CD4-positive, alpha-beta T cell treated with Interleukin-6 at 100 ng/mL for 8 hours (primary cell): ENCODE data around the gene AXIN1.
"Not testable (repeated sequence)": the region's sequence is repeated elsewhere in the genome, so short reads cannot be mapped to it uniquely, and the experiment has no call there.

Experiments used
- DNase-seq: peaks from one replicate; pipeline ENCODE4 v3.0.0-alpha.2; 2020; ENCODE audit warnings: mixed read lengths, low spot score

The AXIN1 gene

GRCh38 chr16:352547-353403, at the start of gene AXIN1:
TSS of gene AXIN1 (minus strand) at chr16:352723. CDS start at chr16:347025, 5,698 bp downstream.
- peak; percentile 100 for DNase-seq

DNA sequence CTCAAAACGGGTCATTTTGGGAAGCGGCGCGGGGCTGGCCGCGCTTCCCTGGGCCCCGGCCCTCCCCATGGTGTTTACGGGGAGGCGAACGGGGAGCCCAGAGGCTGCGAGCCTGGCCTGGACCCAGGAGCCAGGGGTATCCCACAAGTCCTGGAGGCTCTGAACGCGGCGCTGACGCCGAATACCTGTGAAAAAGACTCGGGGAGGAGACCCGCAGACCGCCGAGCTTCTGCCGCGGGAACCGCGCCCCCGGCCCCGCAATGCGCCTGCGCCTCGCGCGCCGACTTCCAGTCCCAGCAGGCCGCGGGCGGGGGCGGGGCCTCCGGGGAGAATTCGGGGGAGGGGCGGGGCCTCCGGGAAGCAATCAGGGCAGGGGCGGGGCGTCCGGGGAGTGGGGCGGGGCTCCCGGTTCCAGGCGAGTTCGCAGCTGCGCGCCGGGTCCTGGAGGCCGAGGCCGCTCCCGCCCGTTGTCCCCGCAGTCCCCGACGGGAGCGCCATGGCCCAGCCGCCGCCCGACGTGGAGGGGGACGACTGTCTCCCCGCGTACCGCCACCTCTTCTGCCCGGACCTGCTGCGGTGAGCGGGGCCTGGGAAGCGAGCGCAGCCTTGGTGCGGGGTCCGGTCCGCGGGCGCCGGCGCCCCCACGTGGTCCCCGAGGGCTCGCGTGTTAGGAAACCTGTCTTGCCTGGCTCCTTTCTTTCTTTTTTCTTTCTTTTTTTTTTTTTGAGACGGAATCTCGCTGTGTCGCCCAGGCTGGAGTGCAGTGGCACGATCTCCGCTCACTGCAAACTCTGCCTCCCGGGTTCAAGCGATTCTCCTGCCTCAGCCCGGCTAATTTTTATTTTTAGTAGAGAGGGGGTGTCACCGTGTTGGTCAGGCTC, 49.2 kb upstream of the AXIN1 start, which contains the start of gene DECR2:
Gene DECR2, plus strand, starts transcription at position 418 of the 881 bp plus-strand sequence. Its CDS starts 79 bp downstream, at position 497.
- DNase-seq: peak; percentile 97

DNA sequence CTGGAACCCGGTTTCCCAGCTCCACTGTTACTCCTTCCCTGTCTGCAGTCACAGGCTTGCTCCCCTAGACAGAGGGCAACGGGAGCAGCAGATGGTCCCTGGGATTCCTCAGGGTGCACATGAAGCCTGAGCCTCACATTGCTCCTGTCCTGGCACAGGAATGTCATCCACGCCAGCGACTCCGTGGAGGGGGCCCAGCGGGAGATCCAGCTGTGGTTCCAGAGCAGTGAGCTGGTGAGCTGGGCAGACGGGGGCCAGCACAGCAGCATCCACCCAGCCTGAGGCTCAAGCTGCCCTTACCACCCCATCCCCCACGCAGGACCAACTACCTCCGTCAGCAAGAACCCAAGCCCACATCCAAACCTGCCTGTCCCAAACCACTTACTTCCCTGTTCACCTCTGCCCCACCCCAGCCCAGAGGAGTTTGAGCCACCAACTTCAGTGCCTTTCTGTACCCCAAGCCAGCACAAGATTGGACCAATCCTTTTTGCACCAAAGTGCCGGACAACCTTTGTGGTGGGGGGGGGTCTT, 47.6 kb upstream of the AXIN1 start:
- DNase-seq: no peak

DNA sequence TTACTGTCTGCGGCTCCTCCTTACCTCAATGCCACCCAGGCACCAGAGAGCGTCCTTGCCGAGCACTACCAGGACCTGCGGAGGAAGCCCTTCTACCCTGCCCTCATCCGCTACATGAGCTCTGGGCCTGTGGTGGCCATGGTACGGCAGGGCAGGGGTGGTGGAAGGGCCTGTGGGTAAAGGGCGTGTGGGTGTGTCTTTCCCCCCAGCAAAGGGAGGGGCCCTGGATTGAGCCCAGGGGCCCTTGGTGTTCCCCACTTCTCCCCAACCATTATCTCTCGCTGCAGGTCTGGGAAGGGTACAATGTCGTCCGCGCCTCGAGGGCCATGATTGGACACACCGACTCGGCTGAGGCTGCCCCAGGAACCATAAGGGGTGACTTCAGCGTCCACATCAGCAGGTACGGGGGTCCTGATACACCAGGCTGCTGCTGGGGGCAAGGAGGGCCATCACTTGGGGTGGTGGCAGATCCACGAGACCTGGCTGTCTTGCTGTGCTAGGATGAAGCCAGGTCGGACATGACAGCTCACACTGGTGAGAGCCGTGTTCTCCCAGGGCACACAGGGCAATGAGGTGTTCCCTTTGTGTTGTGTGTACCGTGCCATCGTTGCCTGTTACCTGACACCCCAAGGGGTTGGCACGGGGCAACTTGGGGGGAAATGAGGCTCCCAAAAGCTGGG, 47.0 kb upstream of the AXIN1 start:
- no peak for DNase-seq

- DNase-seq: no peak
Observed at GRCh38 chr16:398561-399339, 46.2 kb upstream of the AXIN1 start.

DNA sequence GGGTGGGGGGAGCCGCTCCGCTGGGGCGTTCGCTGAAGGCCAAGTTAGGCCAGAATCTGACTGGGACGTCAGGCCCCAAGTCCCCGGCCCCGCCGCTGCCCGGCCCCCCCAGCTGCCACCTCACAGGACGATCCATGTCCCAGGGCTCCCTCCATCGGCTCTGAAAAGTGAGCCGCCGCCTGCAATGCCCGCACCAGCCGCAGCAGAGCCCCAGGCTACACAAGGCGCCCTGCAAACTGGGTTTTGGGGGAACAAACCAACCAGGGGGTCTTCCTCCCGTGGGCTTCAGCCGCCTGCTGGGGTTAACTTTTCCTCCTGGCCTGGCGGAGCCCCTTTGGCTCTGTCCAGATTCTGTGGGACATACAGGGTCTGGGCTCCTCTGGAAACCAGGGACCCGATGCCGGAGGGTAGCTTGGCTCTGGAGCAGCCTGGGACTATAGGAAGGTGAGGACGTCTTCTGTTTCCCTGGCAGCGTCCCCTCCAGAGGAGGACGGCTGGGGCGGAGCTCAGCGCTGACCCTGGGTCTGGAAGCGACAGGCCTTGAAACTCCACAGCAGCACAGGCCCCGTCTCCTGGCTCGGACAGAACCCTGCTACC, 45.3 kb upstream of the AXIN1 start:
- no peak for DNase-seq

DNA sequence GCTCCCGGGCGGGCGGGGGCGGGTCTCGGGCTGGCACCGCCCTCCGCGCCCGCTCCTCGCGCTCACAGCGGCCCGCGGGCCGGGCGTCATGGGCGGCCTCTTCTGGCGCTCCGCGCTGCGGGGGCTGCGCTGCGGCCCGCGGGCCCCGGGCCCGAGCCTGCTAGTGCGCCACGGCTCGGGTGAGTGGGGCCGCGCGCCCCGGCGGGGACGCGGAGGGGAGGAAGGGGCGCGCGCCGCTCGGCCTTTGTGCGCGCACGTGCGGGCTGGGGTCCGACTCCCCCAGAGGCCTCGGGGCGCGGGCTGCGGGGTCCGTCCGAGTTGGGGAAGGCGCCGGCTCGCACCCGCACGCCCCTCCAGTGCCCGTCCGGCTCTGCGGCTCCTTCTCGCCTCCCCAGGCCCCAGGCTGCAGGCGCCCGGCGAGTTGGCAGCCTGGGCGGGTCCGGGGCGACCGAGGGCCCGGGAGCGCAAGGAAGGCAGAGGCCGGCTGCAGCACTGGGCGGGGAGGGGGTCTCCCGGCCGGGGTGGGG, 44.7 kb upstream of the AXIN1 start, which contains the start of gene NME4:
Gene NME4, plus strand, starts transcription at position 65 of the 527 bp plus-strand sequence. Its CDS starts 24 bp downstream, at position 89.
- DNase-seq: no peak

- DNase-seq: no peak
Observed at GRCh38 chr16:396605-397004, 44.1 kb upstream of the AXIN1 start.

DNA sequence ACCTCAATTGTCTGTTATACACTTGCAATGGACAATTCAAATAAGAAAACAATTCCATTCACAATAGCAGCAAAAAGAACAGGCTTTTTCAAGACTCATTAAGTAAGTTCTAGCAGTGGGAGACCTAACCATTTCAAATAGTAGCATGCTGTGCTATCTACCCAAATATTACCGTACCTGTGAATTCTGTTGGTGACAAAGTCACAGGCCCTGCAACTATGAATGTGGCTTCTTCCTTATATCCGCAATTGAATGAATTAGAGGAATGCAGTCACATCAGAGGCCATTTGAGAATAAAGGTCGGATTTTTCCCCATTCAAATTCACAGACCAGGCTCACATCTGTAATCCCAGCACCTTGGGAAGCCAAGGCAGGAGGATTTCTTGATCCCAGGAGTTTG, 43.7 kb upstream of the AXIN1 start:
- DNase-seq: no peak

DNA sequence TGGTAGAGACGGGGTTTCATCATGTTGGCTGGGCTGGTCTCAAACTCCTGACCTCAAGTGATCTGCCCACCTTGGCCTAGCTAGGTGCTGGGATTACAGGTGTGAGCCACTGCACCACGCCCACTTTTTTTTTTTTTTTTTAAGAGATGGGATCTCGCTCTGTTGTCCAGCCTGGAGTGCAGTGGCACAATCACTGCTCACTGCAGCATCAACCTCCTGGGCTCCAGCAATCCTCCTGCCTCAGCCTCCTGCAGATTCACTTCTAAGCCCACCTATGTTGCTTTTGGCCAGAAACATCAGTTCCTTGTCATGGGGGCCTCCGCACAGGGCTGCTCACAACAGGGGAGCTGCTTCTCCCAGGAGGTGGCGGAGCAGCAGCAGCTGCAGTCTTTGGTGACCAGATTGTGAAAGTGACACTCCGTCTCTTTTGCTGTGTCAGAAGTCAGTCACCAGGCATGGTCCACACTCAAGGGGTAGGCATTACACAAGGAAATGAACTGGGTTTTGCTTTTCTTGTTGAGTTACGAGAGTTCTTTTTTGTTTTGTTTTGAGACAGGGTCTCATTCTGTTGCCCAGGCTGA, 40.0 kb upstream of the AXIN1 start:
- DNase-seq: no peak

DNA sequence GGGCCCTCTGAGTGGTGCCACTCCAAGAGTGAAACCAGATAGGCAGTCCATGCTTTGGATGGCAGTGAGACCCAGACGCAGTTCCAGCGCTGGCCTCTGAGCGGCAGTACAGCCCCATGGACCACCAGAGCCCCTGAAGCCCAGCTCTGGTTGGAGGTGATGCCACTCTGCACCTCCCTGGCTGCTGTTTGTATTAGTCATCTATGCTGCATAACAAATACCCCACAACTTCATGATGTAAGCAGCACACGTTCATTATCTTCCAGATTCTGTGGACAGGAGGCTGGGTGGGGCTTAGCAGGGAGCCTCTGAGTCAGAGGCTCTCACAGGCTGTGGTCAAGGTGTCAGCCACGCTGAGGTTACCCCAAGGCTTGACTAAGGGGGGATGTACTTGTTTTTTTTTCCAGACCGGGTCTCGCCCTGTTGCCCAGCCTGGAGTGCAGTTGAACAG, 39.4 kb upstream of the AXIN1 start:
- DNase-seq: peak; percentile 72

DNA sequence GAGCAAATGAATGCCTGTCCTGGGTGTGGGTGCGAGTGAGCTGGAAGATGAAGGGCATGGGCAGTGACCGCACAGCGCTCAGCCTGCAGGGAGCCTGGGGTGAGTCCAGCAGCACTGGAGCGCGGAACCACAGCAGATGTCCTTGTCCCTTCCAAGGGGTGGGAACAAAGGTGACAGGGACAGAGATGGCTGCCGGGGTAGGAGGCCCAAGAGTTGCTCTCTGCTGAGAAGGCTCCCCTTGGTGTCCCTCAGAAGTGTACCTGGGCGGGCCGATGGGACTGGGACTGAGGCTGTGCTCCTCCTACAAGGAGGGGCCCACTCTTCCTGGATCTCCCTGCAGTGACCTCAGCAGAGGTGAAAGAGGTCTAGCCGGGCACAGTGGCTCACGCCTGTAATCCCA, 36.8 kb upstream of the AXIN1 start:
- no peak for DNase-seq

DNA sequence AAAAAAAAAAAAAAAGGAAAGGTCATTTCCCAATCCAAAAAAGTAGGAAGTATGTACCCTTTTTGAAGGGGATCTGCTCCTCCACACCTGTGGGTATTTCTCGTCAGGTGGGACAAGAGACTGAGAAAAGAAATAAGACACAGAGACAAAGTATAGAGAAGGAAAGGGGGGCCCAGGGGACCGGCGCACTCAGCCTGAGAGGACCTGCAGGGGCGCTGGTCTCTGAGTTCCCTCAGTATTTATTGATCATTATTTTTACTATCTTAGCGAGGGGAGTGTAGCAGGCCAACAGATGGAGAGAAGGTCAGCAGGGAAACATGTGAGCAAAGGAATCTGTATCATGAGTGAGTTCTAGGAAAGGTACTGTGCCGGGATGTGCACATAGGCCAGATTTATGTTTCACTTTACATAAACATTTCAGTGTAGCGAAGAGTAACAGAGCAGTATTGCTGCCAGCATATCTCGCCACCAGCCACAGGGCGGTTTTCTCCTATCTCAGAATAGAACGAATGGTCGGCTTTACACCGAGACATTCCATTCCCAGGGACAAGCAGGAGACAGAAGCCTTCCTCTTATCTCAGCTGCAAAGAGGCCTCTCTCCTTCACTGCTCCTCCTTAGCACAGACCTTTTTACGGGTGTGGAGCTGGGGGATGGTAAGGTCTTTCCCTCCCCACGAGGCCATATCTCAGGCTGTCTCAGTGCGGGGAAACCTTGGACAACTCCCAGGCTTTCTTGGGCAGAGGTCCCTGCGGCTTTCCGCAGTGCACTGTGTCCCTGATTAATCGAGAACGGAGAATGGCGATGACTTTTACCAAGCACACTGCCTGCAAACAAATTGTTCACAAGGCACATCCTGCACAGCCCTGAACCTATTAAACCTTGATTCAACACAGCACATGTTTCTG, 35.5 kb upstream of the AXIN1 start:
- DNase-seq: not testable (repeated sequence)

DNA sequence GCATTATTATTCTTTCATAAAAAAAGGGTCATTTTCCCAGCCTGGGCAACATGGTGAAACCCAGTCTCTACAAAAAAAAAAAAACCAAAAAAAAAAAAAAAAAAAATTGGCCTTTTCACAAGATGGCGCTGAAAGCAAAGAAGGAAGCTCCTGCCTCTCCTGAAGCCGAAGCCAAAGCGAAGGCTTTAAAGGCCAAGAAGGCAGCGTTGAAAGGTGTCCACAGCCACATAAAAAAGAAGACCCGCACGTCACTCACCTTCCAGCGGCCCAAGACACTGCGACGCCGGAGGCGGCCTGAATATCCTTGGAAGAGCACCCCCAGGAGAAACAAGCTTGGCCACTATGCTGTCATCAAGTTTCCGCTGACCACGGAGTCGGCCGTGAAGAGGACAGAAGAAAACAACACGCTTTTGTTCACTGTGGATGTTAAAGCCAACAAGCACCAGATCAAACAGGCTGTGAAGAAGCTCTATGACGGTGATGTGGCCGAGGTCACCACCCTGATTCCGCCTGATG, 34.2 kb upstream of the AXIN1 start:
- no peak for DNase-seq

GRCh38 chr16:383326-384051, 31.0 kb upstream of the AXIN1 start:
- DNase-seq: peak; percentile 35

GRCh38 chr16:381789-382717, 29.5 kb upstream of the AXIN1 start, which contains the start of gene PGAP6:
TSS of gene PGAP6 (minus strand) at chr16:381978. CDS start at chr16:381821, 157 bp downstream.
- peak; percentile 64 for DNase-seq
